GM23338 (cell line): Measurements from ENCODE around the gene MATCAP1. TPM values are rescaled to one million over a fixed set of nuclear protein-coding genes. Genes with fewer than 3 reads are reported as not detected.

ENCODE experiments used
- ATAC-seq: fragments of 200-7000 bp; cut with Tn5 transposase; 3 replicates; pipeline ENCODE4 v1.9.1; 2020
- DNase-seq: peaks from one replicate; pipeline ENCODE4 v3.0.0-alpha.2; 2015; ENCODE audit warnings: low spot score
- H2AFZ ChIP-seq: fragments of 200-600 bp; sonication (generic); 2 replicates; pipeline ENCODE4 v1.8.0; 2016; ENCODE audit warnings: antibody characterized with exemption, mild to moderate bottlenecking, moderate library complexity
- H3F3A ChIP-seq: fragments of 200-600 bp; sonication (generic); replicated peaks from 2 replicates; pipeline ENCODE4 v1.8.0; 2017; ENCODE audit warnings: antibody characterized with exemption, mixed run types, low read depth
- H3K27ac ChIP-seq: fragments of 200-600 bp; sonication (generic); 2 replicates; pipeline ENCODE4 v1.6.1; 2016; ENCODE audit warnings: low read depth
- H3K27me3 ChIP-seq: fragments of 200-600 bp; sonication (generic); 2 replicates; pipeline ENCODE4 v1.8.0; 2016; ENCODE audit warnings: mild to moderate bottlenecking, mixed run types, moderate library complexity; ENCODE audit not compliant: insufficient read depth
- H3K36me3 ChIP-seq: fragments of 200-600 bp; sonication (generic); 2 replicates; pipeline ENCODE4 v1.8.0; 2016; ENCODE audit warnings: mild to moderate bottlenecking; ENCODE audit not compliant: insufficient read depth
- H3K4me1 ChIP-seq: fragments of 200-600 bp; sonication (generic); 2 replicates; pipeline ENCODE4 v1.8.0; 2016; ENCODE audit warnings: mild to moderate bottlenecking, moderate library complexity; ENCODE audit not compliant: insufficient read depth
- H3K4me2 ChIP-seq: fragments of 200-600 bp; sonication (generic); 2 replicates; pipeline ENCODE4 v1.7.1; 2017; ENCODE audit warnings: mixed run types
- H3K4me3 ChIP-seq: fragments of 200-600 bp; sonication (generic); 2 replicates; pipeline ENCODE4 v1.6.1; 2016; ENCODE audit warnings: mixed run types
- H3K79me2 ChIP-seq: fragments of 200-600 bp; sonication (generic); replicated peaks from 2 replicates; pipeline ENCODE4 v1.8.0; 2017; ENCODE audit warnings: mild to moderate bottlenecking; ENCODE audit not compliant: insufficient read depth
- H3K9me2 ChIP-seq: fragments of 200-600 bp; sonication (generic); 2 replicates; pipeline ENCODE4 v1.8.0; 2017; ENCODE audit not compliant: insufficient read depth
- H4K20me1 ChIP-seq: fragments of 200-600 bp; sonication (generic); replicated peaks from 2 replicates; pipeline ENCODE4 v1.8.0; 2017; ENCODE audit warnings: mild to moderate bottlenecking; ENCODE audit not compliant: insufficient read depth
- H3K27ac Mint-ChIP-seq: 2 replicates; pipeline ENCODE4 v1.8.0; 2020; ENCODE audit warnings: inconsistent platforms, mild to moderate bottlenecking, moderate library complexity, mixed read lengths
- H3K27me3 Mint-ChIP-seq: 3 replicates; pipeline ENCODE4 v1.8.0; 2022; ENCODE audit warnings: low read depth, mild to moderate bottlenecking, moderate library complexity, mixed read lengths, inconsistent platforms; ENCODE audit not compliant: insufficient read depth, poor library complexity
- H3K36me3 Mint-ChIP-seq: 3 replicates; pipeline ENCODE4 v1.8.0; 2021; ENCODE audit warnings: low read depth, mild to moderate bottlenecking, inconsistent platforms, moderate library complexity, mixed read lengths
- H3K4me1 Mint-ChIP-seq: 3 replicates; pipeline ENCODE4 v1.8.0; 2020; ENCODE audit warnings: mild to moderate bottlenecking, inconsistent platforms, mixed read lengths
- H3K4me3 Mint-ChIP-seq: 3 replicates; pipeline ENCODE4 v1.8.0; 2021; ENCODE audit warnings: moderate library complexity, mild to moderate bottlenecking, inconsistent platforms, mixed read lengths
- H3K9me3 Mint-ChIP-seq: 3 replicates; pipeline ENCODE4 v1.8.0; 2020; ENCODE audit warnings: moderate library complexity, mild to moderate bottlenecking, inconsistent platforms, mixed read lengths
- CREB1 ChIP-seq: fragments of 250-450 bp; sonication (Bioruptor Pico); IDR thresholded peaks from 2 replicates; pipeline ENCODE4 v1.5.0; 2020; ENCODE audit warnings: low read depth, mild to moderate bottlenecking, moderate library complexity
- EZH2 ChIP-seq: fragments of 200-600 bp; sonication (generic); IDR thresholded peaks from one replicate; pipeline ENCODE4 v1.8.0; 2017; ENCODE audit warnings: antibody characterized with exemption, mild to moderate bottlenecking, low read depth; ENCODE audit not compliant: unreplicated experiment
- EZH2phosphoT487 ChIP-seq: fragments of 200-600 bp; sonication (generic); IDR thresholded peaks from one replicate; pipeline ENCODE4 v1.8.1; 2018; ENCODE audit warnings: antibody characterized with exemption; ENCODE audit not compliant: unreplicated experiment
- POLR2AphosphoS5 ChIP-seq: IDR thresholded peaks from 2 replicates; pipeline ENCODE4 v1.6.1; 2016; ENCODE audit warnings: antibody characterized with exemption, low read depth
- STAT1 ChIP-seq: IDR thresholded peaks from one replicate; pipeline ENCODE4 v1.6.1; 2016; ENCODE audit warnings: antibody characterized with exemption; ENCODE audit not compliant: unreplicated experiment
- ZNF114 ChIP-seq: fragments of 250-450 bp; sonication (Bioruptor Pico); IDR thresholded peaks from 2 replicates; pipeline ENCODE4 v1.5.0; 2020; ENCODE audit warnings: mild to moderate bottlenecking, moderate library complexity
- polyA plus RNA-seq: library from polyadenylated mRNA; unstranded; fragments of >200 nt; fragmentation: Nextera tagmentation; extraction: Ambion mirVana; gene quantifications from 2 replicates; pipeline ENCODE4 v1.2.1, GENCODE V29; 2016
- total RNA-seq: library from RNA; depleted of rRNA; stranded (reverse); fragments of >200 nt; shearing (Covaris generic); gene quantifications from 2 replicates; pipeline ENCODE4 v1.2.3, GENCODE V29; 2014
- TF ChIP-seq, protein P1 (sequence below): IDR thresholded peaks from one replicate; pipeline ENCODE4 v1.6.1; 2018; ENCODE audit warnings: antibody characterized with exemption; ENCODE audit not compliant: unreplicated experiment
- TF ChIP-seq, protein P2 (sequence below), 2 experiments: fragments of 200-600 bp in 1 of 2; sonication (generic) in 1 of 2; conservative IDR thresholded peaks; 2 replicates each; pipeline versions ENCODE4 v1.5.1 to v1.6.1; 2016 to 2017; ENCODE audit warnings: antibody characterized with exemption in 2 of 2, low read depth in 2 of 2, mild to moderate bottlenecking in 2 of 2, moderate library complexity in 1 of 2

MATCAP1 gene
- total and polyA plus RNA-seq, 2 experiments from 2014 or later, result 9.5 to 22.7 TPM

DNA sequence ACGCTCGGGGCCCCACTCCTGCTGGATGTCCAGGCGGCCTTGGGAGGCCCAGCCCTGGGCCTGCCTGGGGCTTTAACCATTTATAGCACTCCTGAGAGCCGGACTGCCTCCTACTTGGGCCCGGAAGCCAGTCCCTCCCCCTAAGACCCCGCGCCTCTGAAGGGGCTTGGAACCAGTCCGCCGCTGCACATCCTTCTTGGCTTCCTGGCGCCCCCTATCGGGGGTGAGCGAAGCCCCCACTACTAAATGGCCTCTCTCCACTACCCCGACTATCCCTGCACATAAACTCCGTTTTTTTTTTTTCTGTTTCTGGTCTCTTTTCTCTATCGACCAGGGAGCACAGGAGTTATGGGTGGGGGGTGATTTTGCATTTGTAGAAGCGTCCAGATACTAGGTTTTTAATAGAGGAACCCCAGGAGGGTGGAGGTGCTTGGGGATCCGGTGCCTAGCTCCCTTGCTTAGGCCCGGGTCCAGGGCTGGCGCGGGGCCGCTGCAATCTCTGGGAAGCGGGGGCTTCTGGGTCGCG, 14.1 kb downstream of the MATCAP1 start:
- Histone ChIP-seq H2AFZ (peak overlapping the region; percentile 78; the same call in 1 of the 2 replicates), H4K20me1 (peaks cover 6% of the 10 kb centered on the region)

DNA sequence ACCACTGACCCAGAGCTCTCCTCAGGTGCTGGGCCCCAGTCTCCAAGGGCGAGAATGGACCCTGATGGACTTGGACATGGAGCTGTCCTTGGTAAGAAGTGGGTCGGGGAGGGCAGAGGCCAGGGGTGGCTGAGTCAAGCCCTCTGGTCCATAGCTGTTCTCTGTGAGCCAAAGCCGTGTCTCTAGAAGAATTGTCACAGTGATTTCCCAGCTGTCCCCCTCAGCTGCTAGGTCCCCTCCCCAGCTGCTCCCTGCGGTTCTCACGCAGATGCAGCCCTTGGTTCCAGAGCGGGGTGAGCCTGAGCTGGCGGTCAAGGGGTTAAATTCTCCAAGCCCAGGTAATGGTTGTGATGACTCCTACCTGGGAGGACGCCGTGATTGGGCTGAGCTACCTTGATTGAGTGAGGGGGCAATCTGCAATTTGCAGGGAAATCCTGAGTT, 14.7 kb downstream of the MATCAP1 start:
- peak overlapping the region; percentile 97 for H3K4me2 ChIP-seq
- H3K4me1 Mint-ChIP-seq, result peaks cover 46% of the 10 kb centered on the region
- peak overlapping the region; percentile 69 for H3K4me3 ChIP-seq
- no peak overlapping the region for H3K27ac ChIP-seq
- peak overlapping the region; percentile 79 for H3K4me3 Mint-ChIP-seq
- no peak for TF ChIP-seq ZNF114 (CRISPR knock-in tag)
- no peak for TF ChIP-seq CREB1
- peak; percentile 37 for TF ChIP-seq EZH2
- TF ChIP-seq, protein P1, sequence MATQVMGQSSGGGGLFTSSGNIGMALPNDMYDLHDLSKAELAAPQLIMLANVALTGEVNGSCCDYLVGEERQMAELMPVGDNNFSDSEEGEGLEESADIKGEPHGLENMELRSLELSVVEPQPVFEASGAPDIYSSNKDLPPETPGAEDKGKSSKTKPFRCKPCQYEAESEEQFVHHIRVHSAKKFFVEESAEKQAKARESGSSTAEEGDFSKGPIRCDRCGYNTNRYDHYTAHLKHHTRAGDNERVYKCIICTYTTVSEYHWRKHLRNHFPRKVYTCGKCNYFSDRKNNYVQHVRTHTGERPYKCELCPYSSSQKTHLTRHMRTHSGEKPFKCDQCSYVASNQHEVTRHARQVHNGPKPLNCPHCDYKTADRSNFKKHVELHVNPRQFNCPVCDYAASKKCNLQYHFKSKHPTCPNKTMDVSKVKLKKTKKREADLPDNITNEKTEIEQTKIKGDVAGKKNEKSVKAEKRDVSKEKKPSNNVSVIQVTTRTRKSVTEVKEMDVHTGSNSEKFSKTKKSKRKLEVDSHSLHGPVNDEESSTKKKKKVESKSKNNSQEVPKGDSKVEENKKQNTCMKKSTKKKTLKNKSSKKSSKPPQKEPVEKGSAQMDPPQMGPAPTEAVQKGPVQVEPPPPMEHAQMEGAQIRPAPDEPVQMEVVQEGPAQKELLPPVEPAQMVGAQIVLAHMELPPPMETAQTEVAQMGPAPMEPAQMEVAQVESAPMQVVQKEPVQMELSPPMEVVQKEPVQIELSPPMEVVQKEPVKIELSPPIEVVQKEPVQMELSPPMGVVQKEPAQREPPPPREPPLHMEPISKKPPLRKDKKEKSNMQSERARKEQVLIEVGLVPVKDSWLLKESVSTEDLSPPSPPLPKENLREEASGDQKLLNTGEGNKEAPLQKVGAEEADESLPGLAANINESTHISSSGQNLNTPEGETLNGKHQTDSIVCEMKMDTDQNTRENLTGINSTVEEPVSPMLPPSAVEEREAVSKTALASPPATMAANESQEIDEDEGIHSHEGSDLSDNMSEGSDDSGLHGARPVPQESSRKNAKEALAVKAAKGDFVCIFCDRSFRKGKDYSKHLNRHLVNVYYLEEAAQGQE, result peak; percentile 63
- no peaks in the 10 kb centered on the region for H3K9me2 ChIP-seq
- H3K27me3 ChIP-seq, result peaks cover 97% of the 10 kb centered on the region
- DNase-seq (peak; percentile 76), ATAC-seq (peak; percentile 9)
- H4K20me1 ChIP-seq, result peaks cover 6% of the 10 kb centered on the region
- H3K27me3 Mint-ChIP-seq, result peaks cover 95% of the 10 kb centered on the region
- H2AFZ ChIP-seq, result 0 out of 2 replicates have a peak overlapping the region, but pooled peaks have one; percentile 56
- H3K9me3 Mint-ChIP-seq, result no peaks in the 10 kb centered on the region; the same call in 2 of the 3 replicates
- H3K4me1 ChIP-seq, result peaks cover 28% of the 10 kb centered on the region
- H3F3A ChIP-seq, result 0 out of 2 replicates have a peak, but pooled peaks cover 16% of the 10 kb centered on the region
- H3K36me3 ChIP-seq, result no peaks in the 10 kb centered on the region
- H3K27ac Mint-ChIP-seq, result no peak overlapping the region
- H3K36me3 Mint-ChIP-seq, result no peaks in the 10 kb centered on the region; the same call in 2 of the 3 replicates
- no peaks in the 10 kb centered on the region for H3K79me2 ChIP-seq

More for the DNA sequence above, 14.1 kb downstream of the MATCAP1 start:
- no peak overlapping the region for H3K27ac Mint-ChIP-seq
- TF ChIP-seq STAT1 (no peak), POLR2AphosphoS5 (no peak), CREB1 (no peak), EZH2phosphoT487 (no peak), EZH2 (peak; percentile 72)
- TF ChIP-seq, protein P2, sequence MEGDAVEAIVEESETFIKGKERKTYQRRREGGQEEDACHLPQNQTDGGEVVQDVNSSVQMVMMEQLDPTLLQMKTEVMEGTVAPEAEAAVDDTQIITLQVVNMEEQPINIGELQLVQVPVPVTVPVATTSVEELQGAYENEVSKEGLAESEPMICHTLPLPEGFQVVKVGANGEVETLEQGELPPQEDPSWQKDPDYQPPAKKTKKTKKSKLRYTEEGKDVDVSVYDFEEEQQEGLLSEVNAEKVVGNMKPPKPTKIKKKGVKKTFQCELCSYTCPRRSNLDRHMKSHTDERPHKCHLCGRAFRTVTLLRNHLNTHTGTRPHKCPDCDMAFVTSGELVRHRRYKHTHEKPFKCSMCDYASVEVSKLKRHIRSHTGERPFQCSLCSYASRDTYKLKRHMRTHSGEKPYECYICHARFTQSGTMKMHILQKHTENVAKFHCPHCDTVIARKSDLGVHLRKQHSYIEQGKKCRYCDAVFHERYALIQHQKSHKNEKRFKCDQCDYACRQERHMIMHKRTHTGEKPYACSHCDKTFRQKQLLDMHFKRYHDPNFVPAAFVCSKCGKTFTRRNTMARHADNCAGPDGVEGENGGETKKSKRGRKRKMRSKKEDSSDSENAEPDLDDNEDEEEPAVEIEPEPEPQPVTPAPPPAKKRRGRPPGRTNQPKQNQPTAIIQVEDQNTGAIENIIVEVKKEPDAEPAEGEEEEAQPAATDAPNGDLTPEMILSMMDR (conservative IDR thresholded peaks at IDR 0.05; ENCODE audit: low read depth in 2 of 2), result peak; percentile 81 to 91
- no peaks in the 10 kb centered on the region; the same call in 2 of the 3 replicates for H3K36me3 Mint-ChIP-seq
- H3K4me3 Mint-ChIP-seq, result peak overlapping the region; percentile 79
- peak overlapping the region; percentile 97 for H3K4me2 ChIP-seq
- no peaks in the 10 kb centered on the region for H3K79me2 ChIP-seq
- peaks cover 46% of the 10 kb centered on the region for H3K4me1 Mint-ChIP-seq
- H3K4me1 ChIP-seq, result peaks cover 28% of the 10 kb centered on the region
- peak overlapping the region; percentile 69 for H3K4me3 ChIP-seq
- 0 out of 2 replicates have a peak, but pooled peaks cover 16% of the 10 kb centered on the region for H3F3A ChIP-seq
- ATAC-seq, result peak; percentile 53
- peaks cover 97% of the 10 kb centered on the region for H3K27me3 ChIP-seq
- no peaks in the 10 kb centered on the region for H3K9me2 ChIP-seq
- no peaks in the 10 kb centered on the region; the same call in 2 of the 3 replicates for H3K9me3 Mint-ChIP-seq
- H3K27ac ChIP-seq, result no peak overlapping the region
- H3K36me3 ChIP-seq, result no peaks in the 10 kb centered on the region
- H3K27me3 Mint-ChIP-seq, result peaks cover 94% of the 10 kb centered on the region
- peak; percentile 94 for DNase-seq
